GM21529 (cell line): ENCODE data around the gene TRABD2B.

Experiments
- ATAC-seq: cut with Tn5 transposase; IDR thresholded peaks from one replicate; pipeline ENCODE4 v1.9.1; 2021; ENCODE audit not compliant: unreplicated experiment

The TRABD2B gene

DNA sequence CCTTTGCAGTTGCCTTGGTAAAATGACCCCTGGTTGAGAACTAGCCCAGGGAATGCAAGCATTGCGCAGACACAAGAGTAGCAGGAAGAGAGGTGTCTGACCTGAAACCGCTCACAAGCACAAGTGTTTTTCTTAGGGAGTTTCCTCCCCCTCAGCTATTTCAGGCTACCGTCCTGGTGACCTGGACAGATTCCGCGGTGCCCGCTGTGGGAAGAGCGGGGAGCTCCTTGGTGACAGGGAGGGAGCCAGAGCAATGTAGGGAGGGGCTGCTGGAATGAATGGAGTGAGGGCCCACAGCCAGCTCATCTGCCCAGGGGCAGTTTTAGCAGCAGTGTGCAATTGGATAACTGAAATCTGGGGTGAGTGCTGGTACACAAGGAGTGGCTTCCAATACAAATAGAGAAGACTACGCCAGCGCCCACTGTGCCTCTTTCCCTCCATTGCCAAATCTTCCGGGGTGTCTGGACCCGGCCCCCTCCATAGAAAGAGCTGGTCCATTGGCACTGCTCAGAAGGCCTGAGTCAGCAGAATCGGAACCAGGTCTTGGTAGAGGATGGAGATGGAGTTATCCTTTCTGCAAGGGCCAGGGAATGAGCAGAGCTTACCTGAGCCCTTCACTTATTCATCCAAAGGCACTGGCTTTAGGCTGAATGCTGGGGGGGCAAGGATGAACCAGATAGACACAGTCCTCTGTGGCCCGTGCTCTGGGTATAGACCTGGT, 82.8 kb downstream of the TRABD2B start:
- ATAC-seq, result no peak

DNA sequence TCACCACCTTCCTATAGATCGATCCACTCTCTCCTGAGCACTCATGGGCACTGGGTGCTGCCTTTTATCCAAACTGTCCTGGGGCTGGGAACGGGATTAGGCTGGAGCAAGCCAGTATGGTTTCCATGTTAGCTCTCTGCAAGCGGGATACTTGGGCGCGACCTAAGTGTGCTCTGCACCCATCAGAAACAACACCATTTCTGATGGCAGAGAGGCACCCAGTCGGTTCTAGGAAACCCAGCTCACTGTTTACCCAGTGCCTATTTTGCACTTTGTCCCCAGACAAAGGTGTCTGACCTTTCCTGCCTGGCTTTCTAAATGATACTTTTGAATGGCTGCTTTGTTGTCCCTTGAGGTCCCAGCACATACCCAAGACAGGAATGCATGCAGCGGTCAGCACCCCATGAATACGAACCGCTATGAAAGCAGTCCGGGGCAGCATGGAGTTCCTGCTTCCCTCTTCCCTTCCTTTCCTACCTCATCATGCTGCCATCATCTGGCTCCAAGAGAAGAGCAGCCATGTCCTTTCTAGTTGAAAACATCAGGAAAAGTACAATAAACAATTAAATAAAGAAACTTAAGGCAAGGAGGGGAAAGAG, 83.9 kb downstream of the TRABD2B start:
- no peak for ATAC-seq

DNA sequence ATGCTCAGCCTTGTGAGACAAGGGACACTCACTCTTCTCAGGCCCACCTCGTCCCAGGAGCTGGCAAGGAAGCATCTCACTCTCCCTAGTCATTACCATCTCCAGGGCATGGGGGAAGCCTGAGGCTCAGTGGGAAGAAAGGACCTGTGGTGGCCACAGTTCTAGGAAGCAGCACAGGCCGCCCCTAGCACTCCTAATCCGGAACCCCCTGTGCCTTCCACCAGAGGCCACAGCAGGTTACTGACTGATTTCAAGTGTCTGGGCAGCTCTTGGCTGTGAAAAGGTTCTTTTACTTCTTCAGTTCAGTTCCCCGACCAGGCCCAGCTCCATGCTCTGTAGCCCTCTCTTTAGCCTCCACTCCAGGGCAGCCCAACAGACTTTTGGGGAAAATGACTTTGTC, 84.4 kb downstream of the TRABD2B start:
- no peak for ATAC-seq

DNA sequence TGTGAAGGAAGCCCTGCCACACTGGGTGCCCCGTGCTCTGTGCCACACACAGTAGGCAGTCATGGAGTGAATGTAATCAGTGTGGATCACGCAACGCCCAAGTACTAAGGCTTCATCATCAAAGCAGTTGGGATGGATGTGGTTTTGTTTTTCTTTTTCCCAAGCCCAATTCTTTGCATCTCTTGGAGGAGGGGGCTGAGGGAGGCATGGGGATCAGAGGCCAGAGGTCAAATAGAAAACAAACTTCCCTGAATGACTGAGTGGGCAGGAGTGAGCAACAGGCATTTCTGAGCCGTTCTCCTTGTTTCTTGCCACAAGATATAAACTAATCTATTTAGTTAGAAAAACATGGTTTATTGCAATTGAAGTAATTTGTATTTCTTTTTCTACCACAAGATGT, 85.3 kb downstream of the TRABD2B start:
- no peak for ATAC-seq

DNA sequence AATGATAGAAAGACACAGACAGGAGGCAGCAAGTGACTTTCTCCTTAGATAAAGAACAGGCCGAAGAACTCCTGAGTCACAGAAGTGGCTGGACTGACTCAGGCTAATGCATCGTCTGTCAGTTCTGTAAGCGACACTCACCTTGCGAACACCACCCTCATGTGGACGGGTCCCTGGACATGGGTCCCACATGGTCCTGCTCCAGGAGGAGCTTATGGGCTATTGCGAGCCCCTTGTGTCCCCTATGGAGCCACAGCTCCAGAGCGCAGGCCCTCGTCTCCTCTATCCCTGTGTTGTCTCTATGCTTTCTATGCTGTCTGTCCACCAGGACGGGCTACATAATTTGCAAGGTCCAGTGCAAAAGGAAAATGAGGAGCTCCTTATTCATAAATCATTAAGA, 85.8 kb downstream of the TRABD2B start:
- ATAC-seq, result no peak

DNA sequence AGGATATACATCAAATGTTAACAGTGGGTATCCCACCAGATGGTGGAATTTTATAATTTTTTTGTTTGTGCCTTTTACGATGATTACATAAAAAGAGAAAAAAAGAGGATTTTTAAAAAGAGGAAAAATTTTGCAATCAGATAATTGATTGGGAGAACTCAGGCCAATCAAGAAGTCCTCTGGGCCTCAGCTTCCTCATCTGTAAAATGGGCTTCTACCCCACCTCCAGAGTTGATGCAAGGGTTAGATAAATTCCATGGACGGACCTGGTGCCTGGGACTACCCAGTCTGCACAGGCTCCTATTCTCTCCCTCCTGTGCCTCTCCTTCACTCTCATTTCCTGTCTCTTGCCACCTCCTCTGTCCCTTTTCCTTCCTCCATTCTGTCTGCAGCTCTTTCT, 88.9 kb downstream of the TRABD2B start:
- ATAC-seq, result no peak

DNA sequence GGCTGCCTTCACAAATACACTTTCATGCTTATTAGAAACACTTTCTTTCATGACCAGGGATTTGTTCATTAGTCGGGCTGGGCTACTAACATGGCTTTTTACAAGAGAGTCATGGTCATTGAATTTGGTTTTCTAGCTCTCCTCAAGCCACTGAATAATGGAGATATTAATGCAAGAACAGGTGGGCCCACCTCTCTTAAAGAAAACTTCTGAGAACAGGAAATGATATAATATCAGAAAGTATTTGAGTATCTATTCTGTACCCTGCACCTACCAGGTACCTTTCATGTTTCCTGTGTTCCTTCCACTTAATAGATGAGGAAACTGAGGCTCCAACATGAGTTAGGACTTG, 90.0 kb downstream of the TRABD2B start:
- ATAC-seq, result no peak

DNA sequence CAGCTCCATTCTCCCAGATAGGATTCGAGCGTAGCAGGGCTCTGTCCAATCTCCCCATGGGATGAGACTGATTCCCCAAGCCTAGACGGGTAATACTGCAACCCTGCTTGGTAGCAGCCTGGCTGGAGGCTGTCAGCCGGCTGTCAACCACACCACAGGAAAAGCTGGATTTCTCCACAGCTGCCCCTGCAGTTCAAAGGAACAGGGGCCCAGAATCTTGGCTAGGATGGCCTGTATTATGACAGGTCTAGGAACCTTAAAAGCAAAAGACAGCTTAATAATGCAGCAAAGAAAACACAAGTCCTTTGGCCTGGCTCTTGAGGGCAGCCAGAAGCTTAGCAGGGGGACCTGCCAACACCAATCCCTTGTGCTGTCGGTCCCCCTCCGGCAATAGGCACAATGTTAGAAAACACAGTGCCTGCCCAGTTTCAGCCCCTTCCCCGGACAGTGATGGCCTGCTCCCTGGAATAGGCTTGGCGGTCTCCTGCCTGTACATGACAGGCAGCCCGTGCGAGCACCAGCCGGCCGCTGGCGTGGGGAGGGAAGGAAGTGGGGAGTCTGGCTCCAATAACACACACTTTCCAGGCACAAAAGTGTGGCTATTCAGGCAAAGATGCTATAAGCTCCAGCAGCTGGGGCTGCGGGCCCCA, 90.5 kb downstream of the TRABD2B start:
- no peak for ATAC-seq

DNA sequence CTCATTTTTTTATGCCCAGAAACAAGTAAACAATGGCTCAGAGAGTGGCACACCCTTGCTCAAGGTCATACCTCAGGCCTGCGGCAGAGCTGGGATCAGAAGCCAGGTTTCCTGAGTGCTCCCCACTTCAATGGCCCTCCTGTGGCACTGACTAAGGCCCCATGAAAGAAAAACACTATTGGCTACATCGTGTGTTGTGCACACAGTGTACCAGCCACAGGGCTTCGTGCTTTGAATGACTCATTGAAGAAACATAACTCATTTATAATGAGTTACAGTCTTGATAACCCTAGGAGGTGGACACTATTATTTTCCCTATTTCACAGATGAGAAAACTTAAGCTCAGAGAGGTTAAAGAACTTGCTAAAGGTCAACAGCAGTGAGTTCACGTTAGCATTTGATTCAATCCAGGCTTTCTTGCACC, 91.2 kb downstream of the TRABD2B start:
- ATAC-seq, result no peak

DNA sequence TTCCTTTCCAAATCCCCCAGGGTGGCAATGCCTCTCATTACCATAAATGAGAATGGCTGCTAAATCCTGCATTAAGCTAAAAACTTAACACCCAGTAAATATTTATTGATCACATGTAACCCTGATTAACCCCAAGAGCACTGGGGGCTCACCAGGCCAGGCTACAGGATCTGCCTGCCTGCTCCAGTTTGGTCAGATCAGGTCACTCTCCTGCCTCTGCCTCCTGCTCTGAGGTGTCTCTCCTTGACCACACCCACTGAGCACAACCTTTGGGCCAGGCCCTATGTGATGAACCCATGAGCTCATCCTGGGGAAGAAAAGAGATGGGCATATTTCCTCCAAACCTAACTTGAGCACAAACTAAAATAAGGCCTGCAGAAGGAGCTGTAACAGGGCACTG, 93.5 kb downstream of the TRABD2B start:
- no peak for ATAC-seq

DNA sequence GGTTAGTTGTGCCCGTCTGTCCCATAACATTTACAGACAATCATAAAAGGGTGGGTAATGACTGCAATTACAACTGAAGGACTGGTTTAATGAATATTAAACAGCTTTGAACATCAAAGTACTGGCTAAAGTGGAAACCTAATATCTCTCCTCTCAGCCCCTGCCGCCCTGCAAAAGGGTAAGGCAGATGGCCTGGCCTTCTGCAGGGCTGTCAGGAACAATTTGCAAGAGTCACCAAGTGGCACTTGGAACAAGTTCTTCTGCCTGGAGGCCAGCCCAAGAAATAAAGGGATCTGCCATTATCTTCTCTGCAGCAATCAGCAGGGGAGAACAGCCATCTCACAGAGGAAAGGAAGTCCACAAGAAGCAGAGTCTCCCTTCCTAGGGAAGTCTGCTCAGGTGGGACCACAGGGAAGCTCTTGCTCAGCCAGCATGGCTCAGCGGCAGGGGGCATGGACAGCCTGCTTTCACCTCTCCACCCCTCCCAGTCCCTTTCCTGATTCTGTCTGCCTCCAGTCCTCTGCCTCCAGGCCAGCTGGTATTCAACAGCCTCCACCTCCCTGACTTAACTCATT, 96.1 kb downstream of the TRABD2B start:
- no peak for ATAC-seq

DNA sequence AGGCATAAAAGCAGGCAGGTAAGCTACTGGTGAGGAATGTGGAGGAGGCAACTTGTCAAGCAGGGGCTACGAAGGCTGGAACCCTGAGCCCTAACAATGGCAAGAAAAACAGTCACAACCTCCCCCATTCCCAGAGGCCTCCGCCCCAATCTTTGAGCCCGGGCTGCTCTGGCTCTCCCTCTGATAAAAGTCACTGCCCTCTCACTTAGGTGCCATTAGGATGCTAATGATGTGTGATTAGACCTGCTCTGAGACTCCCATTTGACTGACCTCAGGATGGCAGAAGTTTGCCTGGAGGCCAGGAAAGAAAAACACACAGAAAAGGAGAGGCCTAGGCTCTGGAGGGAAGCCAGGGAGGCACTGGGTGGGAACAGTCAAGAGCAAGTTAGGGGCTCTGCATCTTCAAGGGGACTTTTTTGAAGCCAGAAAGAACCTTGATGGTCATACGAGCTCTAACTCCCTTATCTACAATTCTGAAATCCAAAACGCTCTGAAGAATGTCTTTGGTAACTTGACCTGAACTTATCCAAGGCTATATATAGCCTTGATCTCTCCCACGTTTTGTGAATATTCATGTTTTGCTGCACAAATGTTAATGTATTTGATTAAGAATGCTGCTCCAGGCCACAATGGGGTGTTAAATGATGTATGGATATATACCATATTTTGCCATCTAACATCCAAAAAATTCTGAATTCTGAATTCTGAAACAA, 98.9 kb downstream of the TRABD2B start:
- ATAC-seq, result no peak

DNA sequence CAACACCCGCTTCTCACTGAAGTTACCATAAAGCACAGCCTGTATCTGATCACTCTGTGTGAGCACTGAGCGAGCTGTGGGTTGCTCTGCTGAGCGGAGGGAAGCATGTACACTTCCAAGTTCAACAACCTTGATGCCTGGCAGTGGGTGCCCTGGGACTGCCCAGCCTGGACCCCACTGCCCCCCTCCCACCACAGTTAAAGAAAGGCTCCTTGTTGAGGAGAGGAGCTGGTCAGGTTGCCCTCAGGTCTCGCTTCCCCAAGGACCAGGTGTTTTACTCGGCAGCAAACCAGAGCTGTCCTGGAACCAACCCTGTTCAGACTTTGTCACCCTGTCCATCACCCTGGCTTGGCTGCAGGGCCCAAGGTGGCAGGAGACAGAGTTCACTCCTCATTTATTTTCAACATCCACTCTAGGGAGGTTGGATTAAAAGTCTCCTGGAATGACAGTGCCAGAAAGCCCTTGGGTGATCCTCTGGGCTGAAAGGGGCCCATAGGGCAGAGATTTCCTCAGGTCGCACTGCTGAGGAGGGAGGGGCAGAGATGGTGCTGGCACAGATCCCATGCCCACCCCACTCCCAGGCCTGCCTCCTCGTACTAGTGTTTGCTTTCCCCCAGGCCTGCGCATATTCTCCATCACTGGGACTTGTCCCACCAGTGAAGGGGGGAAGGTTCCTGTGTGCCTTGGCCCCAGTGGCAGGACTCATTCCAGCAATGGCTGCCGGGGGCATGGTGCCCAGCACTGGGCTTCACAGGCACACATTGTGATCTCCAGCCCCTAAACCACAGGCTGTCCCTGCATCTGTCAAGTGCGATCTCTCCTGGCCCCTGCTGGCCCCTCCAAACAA, 101.7 kb downstream of the TRABD2B start:
- no peak for ATAC-seq

DNA sequence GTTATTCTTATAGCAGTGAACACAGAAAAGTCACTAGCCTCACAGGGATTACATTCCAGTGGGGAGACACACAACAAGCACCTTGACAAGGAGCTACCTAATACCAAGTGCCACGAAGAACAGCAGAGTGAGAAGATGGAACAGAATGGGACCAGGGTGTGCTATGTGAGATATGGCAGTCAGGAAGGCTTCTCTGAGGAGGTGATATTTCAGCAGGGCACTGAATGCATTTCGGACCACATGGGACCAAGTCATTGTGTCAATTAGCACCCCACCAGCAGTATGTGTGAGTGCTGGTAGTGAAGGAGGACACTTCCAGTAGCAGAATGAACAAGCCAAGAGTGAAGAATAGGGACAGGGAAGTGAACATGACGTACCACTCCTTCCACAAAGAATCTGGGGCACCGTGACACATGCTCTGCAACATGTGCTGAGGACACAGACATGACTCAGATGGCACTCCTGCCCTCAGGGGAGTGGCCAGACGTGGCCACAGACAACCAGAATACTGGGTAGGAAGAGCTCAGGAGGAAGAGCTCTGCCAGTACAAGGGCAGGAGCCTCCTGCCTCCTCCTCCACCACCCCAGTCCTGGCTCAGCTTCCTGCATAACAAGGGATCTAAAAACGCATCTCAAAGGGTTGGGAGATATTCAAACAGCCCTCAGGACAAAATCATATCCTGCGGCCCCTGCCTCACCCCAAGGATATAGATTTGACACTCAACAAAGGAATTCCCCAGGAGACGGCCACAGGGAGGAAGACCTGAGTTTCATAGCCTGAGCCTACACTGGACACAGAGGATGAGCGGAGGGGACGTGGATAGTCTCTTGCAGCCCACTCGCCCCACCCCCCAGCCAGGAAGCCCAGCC, 102.5 kb downstream of the TRABD2B start:
- no peak for ATAC-seq

DNA sequence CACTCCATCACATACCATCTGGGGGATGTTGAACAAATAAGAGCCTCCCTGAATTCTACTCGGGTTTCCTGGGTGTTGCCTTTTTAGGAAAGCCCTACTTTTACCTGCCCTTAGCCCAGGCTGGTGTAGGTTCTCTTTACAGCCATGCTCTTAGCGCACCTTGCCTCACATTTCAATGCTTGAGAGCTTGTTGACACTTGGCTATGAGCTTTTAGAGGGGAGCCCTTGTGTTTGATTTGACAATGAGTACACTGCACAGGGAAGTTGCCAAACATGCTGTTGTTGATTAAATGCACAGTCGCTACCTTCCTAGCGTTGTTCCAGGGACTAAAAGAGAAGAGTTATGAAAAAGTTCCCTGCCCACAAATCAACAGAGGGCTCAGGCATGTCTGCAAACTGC, 103.8 kb downstream of the TRABD2B start:
- no peak for ATAC-seq

DNA sequence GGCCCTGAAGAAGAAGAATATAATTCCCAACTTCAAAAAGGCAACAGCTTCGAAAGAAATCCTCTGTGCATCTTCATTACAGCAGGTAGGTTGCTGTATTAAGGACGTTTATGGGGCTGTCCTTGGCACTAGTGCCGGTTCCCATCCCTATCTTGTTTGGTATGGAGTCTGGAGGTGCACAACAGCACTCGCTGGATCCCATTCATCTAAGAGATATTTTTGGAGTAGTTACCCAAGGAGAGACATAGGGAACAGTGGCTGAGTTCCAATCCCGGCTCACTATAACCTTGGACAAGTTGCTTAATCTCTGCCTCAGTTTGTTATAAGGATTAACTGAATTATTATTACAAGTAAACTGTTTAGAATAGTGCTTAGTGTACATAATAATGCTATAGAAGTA, 106.4 kb downstream of the TRABD2B start:
- no peak for ATAC-seq

DNA sequence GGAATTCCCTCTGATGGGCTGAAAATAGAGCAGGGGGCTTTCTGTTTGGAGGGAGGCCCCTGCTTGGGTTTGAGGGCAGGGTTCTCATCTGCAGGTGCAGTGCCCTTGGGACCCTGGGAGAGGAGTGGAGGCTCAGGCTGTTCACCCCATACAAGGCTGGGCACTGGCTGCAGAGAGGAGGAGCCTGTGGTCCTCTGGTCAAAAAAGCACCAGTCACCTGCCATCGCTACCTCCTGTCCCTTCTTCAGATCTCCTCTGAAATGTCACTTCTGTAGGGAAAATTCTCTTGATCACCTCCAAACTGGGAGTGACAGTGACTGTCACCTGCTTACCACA, 108.9 kb downstream of the TRABD2B start:
- ATAC-seq, result no peak

DNA sequence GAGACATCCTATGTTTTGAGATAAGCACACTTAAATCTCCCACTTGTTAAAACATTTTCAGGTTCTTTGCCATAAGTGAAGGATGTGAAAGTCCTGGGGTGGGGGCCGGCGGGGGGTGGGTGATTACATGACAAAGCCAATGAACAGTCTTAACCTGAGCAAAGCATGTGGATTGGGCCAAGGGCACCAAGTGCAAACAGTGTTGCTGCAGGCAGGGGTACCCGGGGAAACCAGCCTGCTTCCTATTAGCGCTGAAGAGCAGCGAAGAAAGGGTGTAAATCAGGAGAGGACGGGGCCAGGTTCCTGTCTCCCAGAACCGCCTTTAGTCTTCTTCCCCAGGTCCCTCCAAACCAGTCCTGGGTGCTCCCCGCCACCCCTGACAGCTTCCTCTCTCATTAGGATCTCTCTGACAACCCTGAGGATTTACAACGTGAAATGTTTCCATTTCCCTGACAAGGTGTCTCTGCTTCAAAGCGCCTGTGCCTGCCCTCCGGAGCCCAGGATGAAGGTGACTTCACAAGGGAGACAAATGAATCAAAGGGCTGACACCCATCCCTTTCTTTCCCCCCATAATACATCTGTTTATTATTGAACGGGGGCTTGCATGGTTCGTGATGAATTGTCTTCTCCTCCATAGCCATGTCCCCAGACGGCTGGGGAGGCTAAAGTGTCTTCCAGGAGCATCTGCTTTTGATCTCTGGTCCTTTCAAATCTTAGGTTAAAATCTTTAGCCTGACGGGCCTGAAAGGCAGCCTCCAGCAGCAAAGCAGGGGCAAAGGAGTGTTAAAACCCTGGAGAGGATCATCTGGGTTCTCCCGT, 109.5 kb downstream of the TRABD2B start:
- no peak for ATAC-seq

DNA sequence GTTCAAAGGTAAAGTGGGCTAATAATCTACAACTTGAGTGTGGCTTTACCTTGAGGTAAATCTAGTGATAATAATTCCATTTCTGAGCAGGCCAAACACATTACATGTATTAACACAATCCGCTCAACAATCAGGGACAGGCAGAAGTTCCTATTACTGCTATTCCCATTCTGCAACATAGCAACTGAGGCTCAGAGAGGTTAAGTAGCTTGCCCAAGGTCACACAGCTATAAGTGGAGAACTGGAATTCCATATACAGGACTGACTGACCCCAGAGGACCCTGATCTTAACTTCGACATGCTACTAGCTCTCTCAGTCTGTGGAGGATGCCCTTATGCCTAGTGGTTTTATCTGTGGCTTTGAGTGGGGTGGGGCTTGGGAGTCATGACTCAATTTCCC, 110.1 kb downstream of the TRABD2B start:
- no peak for ATAC-seq
